HEK293T (cell line): ENCODE data around the gene VLDLR.
"Not testable (repeated sequence)": the region's sequence is repeated elsewhere in the genome, so short reads cannot be mapped to it uniquely, and the experiment has no call there.

Experiments used
- CTCF ChIA-PET: fragments of 350-600 bp; formaldehyde crosslinking; extraction: SDS; loops from one replicate; lab custom pipeline; 2021; ENCODE audit warnings: antibody characterized with exemption, inconsistent platforms; lab: Yijun Ruan, JAX
- POLR2A ChIA-PET: fragments of 350-600 bp; formaldehyde crosslinking; extraction: SDS; loops from one replicate; lab custom pipeline; 2020; ENCODE audit warnings: antibody characterized with exemption, inconsistent platforms; lab: Yijun Ruan, JAX
- DNase-seq: peaks from one replicate; pipeline ENCODE4 v3.0.0; 2012; ENCODE audit warnings: mixed read lengths; ENCODE audit errors: extremely low spot score
- ARNT ChIP-seq: fragments of 450-650 bp; IDR thresholded peaks from 2 replicates; pipeline ENCODE4 v1.6.1; 2017; ENCODE audit warnings: mild to moderate bottlenecking
- CTBP1 ChIP-seq: fragments of 450-650 bp; IDR thresholded peaks from 2 replicates; pipeline ENCODE4 v1.6.1; 2016; ENCODE audit warnings: borderline replicate concordance
- ELF4 ChIP-seq: fragments of 450-650 bp; IDR thresholded peaks from 2 replicates; pipeline ENCODE4 v1.6.1; 2017; ENCODE audit warnings: antibody characterized with exemption
- FOXA1 ChIP-seq: fragments of 450-650 bp; IDR thresholded peaks from 2 replicates; pipeline ENCODE4 v1.6.1; 2016; ENCODE audit warnings: mild to moderate bottlenecking
- FOXK2 ChIP-seq: fragments of 450-650 bp; IDR thresholded peaks from 2 replicates; pipeline ENCODE4 v1.6.1; 2016; ENCODE audit warnings: mild to moderate bottlenecking
- FOXM1 ChIP-seq: fragments of 450-650 bp; IDR thresholded peaks from 2 replicates; pipeline ENCODE4 v1.6.1; 2017; ENCODE audit warnings: mild to moderate bottlenecking, borderline replicate concordance
- L3MBTL2 ChIP-seq: fragments of 450-650 bp; conservative IDR thresholded peaks from 2 replicates; pipeline ENCODE4 v1.6.1; 2016; ENCODE audit warnings: mild to moderate bottlenecking
- LEF1 ChIP-seq: fragments of 450-650 bp; IDR thresholded peaks from 2 replicates; pipeline ENCODE4 v1.6.1; 2017; ENCODE audit warnings: mild to moderate bottlenecking, borderline replicate concordance
- NFRKB ChIP-seq: fragments of 450-650 bp; IDR thresholded peaks from 2 replicates; pipeline ENCODE4 v1.6.1; 2016; ENCODE audit warnings: mild to moderate bottlenecking, moderate library complexity
- SP1 ChIP-seq: fragments of 450-650 bp; IDR thresholded peaks from 2 replicates; pipeline ENCODE4 v1.6.1; 2017
- SUZ12 ChIP-seq: fragments of 450-650 bp; IDR thresholded peaks from 2 replicates; pipeline ENCODE4 v1.6.1; 2016; ENCODE audit warnings: mild to moderate bottlenecking
- TARDBP ChIP-seq: fragments of 450-650 bp; IDR thresholded peaks from 2 replicates; pipeline ENCODE4 v1.6.1; 2016
- ZNF384 ChIP-seq: fragments of 450-650 bp; IDR thresholded peaks from 2 replicates; pipeline ENCODE4 v1.6.1; 2016

The VLDLR gene

GRCh38 chr9:2693056-2693455 lies 71.5 kb downstream of the VLDLR start:
- POLR2A ChIA-PET: no interaction called here
- no peak for TF ChIP-seq FOXK2
- DNase-seq: no peak
- CTCF ChIA-PET: no interaction called here

- TF ChIP-seq ZNF384 (no peak), L3MBTL2 (no peak), FOXA1 (no peak), TARDBP (no peak), SUZ12 (no peak), NFRKB (no peak), ELF4 (no peak), FOXK2 (no peak), CTBP1 (no peak)
- no peak for DNase-seq
- ChIA-PET POLR2A (no interaction called here), CTCF (no interaction called here)
These were observed 75.9 kb downstream of the VLDLR start for GRCh38 chr9:2697492-2697891.

- TF ChIP-seq LEF1 (no peak), SP1 (no peak), ARNT (no peak)
- POLR2A ChIA-PET: no interaction called here
- no peak for DNase-seq
- CTCF ChIA-PET: no interaction called here
These were observed 78.8 kb downstream of the VLDLR start for GRCh38 chr9:2700398-2700797.

- DNase-seq: no peak
- no peak for TF ChIP-seq ZNF384
- no peak for TF ChIP-seq FOXM1
- TF ChIP-seq LEF1: no peak
- no peak for TF ChIP-seq SP1
- POLR2A ChIA-PET: no interaction called here
- CTCF ChIA-PET: no interaction called here
These were observed 79.4 kb downstream of the VLDLR start for GRCh38 chr9:2700909-2701550.

GRCh38 chr9:2704504-2704903 lies 82.9 kb downstream of the VLDLR start:
- CTCF ChIA-PET: no interaction called here
- TF ChIP-seq SUZ12: no peak
- TF ChIP-seq ARNT: no peak
- POLR2A ChIA-PET: no interaction called here
- DNase-seq: no peak

- POLR2A ChIA-PET, CTCF ChIA-PET: not testable (repeated sequence)
These were observed 85.7 kb downstream of the VLDLR start for GRCh38 chr9:2707256-2707655.

More at GRCh38 chr9:2707256-2707655, 85.7 kb downstream of the VLDLR start:
- not testable (repeated sequence) for DNase-seq
